Endothelial cell of umbilical vein (primary cell): ENCODE results near the gene MAPKAPK2. TPM values are rescaled to one million over a fixed set of nuclear protein-coding genes. Genes with fewer than 3 reads are reported as not detected.

Experiments used
- BruUV-seq: library from RNA; stranded (reverse); fragments of 400-500 nt; replicated peaks from 2 replicates; lab custom pipeline; 2021; lab: Mats Ljungman, UMichigan
- CTCF ChIA-PET: fragments of 300-600, 350-600 bp; sonication (Branson Sonifier 250); formaldehyde crosslinking; loops from one replicate; lab custom pipeline; 2021; ENCODE audit warnings: antibody characterized with exemption, inconsistent platforms; lab: Charles Lee
- POLR2A ChIA-PET: fragments of 300-600, 350-600 bp; sonication (Branson Sonifier 250); formaldehyde crosslinking; loops from one replicate; lab custom pipeline; 2021; ENCODE audit warnings: antibody characterized with exemption, inconsistent platforms; lab: Charles Lee
- DNase-seq: peaks from one replicate; pipeline ENCODE4 v3.0.0-alpha.2; 2011; ENCODE audit warnings: low read depth, low spot score
- FAIRE-seq: peaks from 2 replicates; lab custom pipeline; 2011; peaks lifted over from hg19 to GRCh38; lab: Jason Lieb, UNC
- H2AFZ ChIP-seq: 2 replicates; pipeline ENCODE4 v1.6.0; 2012; ENCODE audit warnings: low read depth, low read length, control low read depth, inconsistent platforms
- H3K27ac ChIP-seq: 2 replicates; pipeline ENCODE4 v1.5.1; 2011; ENCODE audit warnings: low read depth, mild to moderate bottlenecking, control low read depth, low read length, moderate library complexity; ENCODE audit not compliant: insufficient read depth
- H3K27me3 ChIP-seq, 2 experiments: 2 replicates each; pipeline versions ENCODE4 v1.6.0 to v1.6.1; 2011; ENCODE audit warnings: low read length in 2 of 2, mixed read lengths in 1 of 2; ENCODE audit not compliant: control insufficient read depth in 2 of 2, insufficient read depth in 2 of 2
- H3K36me3 ChIP-seq, 2 experiments: 2 replicates in 1 of 2; 3 replicates in 1 of 2; pipeline ENCODE4 v1.5.1; 2011; ENCODE audit warnings: low read length in 2 of 2, mild to moderate bottlenecking in 1 of 2, moderate library complexity in 1 of 2; ENCODE audit not compliant: control insufficient read depth in 2 of 2, insufficient read depth in 2 of 2; ENCODE audit errors: extremely low read depth in 1 of 2
- H3K4me1 ChIP-seq: 3 replicates; pipeline ENCODE4 v1.5.1; 2011; ENCODE audit warnings: mild to moderate bottlenecking, low read length; ENCODE audit not compliant: control insufficient read depth, insufficient read depth; ENCODE audit errors: extremely low read depth
- H3K4me2 ChIP-seq: 2 replicates; pipeline ENCODE4 v1.6.1; 2011; ENCODE audit warnings: low read length, control low read depth, mixed read lengths; ENCODE audit not compliant: insufficient read depth
- H3K4me3 ChIP-seq, 3 experiments: fragments of 200-600 bp in 1 of 3; sonication (generic), shearing (Covaris generic) in 1 of 3; replicated peaks in 1 of 3; 2 replicates each; pipeline ENCODE4 v1.5.1; 2011 to 2016; ENCODE audit warnings: control low read depth in 3 of 3, low read length in 3 of 3, mild to moderate bottlenecking in 2 of 3, inconsistent platforms in 1 of 3, low read depth in 1 of 3, moderate library complexity in 1 of 3; ENCODE audit not compliant: insufficient read depth in 1 of 3
- H3K79me2 ChIP-seq: 2 replicates; pipeline ENCODE4 v1.6.0; 2012; ENCODE audit warnings: low read length, inconsistent platforms; ENCODE audit not compliant: control insufficient read depth, insufficient read depth
- H3K9ac ChIP-seq: replicated peaks from 2 replicates; pipeline ENCODE3; 2011; ENCODE audit warnings: low read length, control low read depth; ENCODE audit not compliant: insufficient read depth; ENCODE audit errors: extremely low read depth
- H3K9me1 ChIP-seq: replicated peaks from 3 replicates; pipeline ENCODE4 v1.6.0; 2011; ENCODE audit warnings: mild to moderate bottlenecking, low read length; ENCODE audit not compliant: control insufficient read depth, insufficient read depth; ENCODE audit errors: extremely low read depth
- H3K9me3 ChIP-seq: replicated peaks from 2 replicates; pipeline ENCODE4 v1.5.1; 2012; ENCODE audit warnings: low read length, inconsistent platforms; ENCODE audit not compliant: control insufficient read depth, insufficient read depth
- H4K20me1 ChIP-seq: replicated peaks from 2 replicates; pipeline ENCODE3; 2011; ENCODE audit warnings: mild to moderate bottlenecking, low read length; ENCODE audit not compliant: control insufficient read depth, insufficient read depth; ENCODE audit errors: extremely low read depth
- EZH2 ChIP-seq: IDR thresholded peaks from 2 replicates; pipeline ENCODE4 v1.6.1; 2012; ENCODE audit warnings: borderline replicate concordance, low read depth, mild to moderate bottlenecking, moderate library complexity, low read length, inconsistent platforms; ENCODE audit not compliant: severe bottlenecking
- FOS ChIP-seq: IDR thresholded peaks from 2 replicates; pipeline ENCODE4 v1.6.1; 2011; ENCODE audit warnings: mild to moderate bottlenecking, low read length, moderate library complexity, borderline replicate concordance; ENCODE audit not compliant: insufficient read depth
- GATA2 ChIP-seq: IDR thresholded peaks from 2 replicates; pipeline ENCODE4 v1.7.0; 2011; ENCODE audit warnings: low read depth, mild to moderate bottlenecking, moderate library complexity, mixed read lengths, low read length; ENCODE audit not compliant: insufficient read length, insufficient read depth
- JUN ChIP-seq: IDR thresholded peaks from 2 replicates; pipeline ENCODE4 v1.6.1; 2011; ENCODE audit warnings: borderline replicate concordance, low read depth; ENCODE audit not compliant: insufficient read length, insufficient read depth
- MYC ChIP-seq: IDR thresholded peaks from one replicate; pipeline ENCODE4 v1.6.1; 2011; ENCODE audit warnings: mild to moderate bottlenecking, low read depth, low read length
- POLR2A ChIP-seq: IDR thresholded peaks from 2 replicates; pipeline ENCODE4 v1.6.1; 2012; ENCODE audit warnings: low read depth, mild to moderate bottlenecking, control low read depth, low read length
- POLR2AphosphoS5 ChIP-seq: IDR thresholded peaks from 2 replicates; pipeline ENCODE4 v1.6.1; 2012; ENCODE audit warnings: low read depth, mild to moderate bottlenecking, control low read depth, low read length, moderate library complexity; ENCODE audit not compliant: insufficient read depth
- dilution Hi-C: fragments of 300-500 bp; cut with MboI; formaldehyde crosslinking; loops from one replicate; pipeline ENCODE4 v1.15.0; 2019; ENCODE audit warnings: low sequenced_read_pairs; ENCODE audit not compliant: extremely low pct_ligation_motif_present
- intact Hi-C: fragments of 100-400 bp; cut with micrococcal nuclease; formaldehyde crosslinking; loops from one replicate; pipeline ENCODE4 v1.10.0; 2022
- polyA plus RNA-seq, 4 experiments: library from polyadenylated mRNA; depleted of rRNA in 3 of 4; stranded (reverse) in 3 of 4; unstranded in 1 of 4; fragments of >200 nt; gene quantifications; 2 replicates each; pipeline versions ENCODE4 v1.2.1 to v1.2.3, GENCODE V29; 2011 to 2012; ENCODE audit warnings: missing spikeins in 1 of 4
- total RNA-seq: library from RNA; stranded (reverse); gene quantifications from 2 replicates; pipeline ENCODE4 v1.2.3, GENCODE V29; 2021
- TF ChIP-seq, protein P1 (sequence below): IDR thresholded peaks from 2 replicates; pipeline ENCODE4 v1.6.1; 2011; ENCODE audit not compliant: insufficient read depth, insufficient read length
- TF ChIP-seq, protein P2 (sequence below), 2 donors: IDR thresholded peaks; 1 replicate in 1 of 2; 2 replicates in 1 of 2; pipeline ENCODE4 v1.5.1; 2011; ENCODE audit warnings: low read length in 2 of 2, mild to moderate bottlenecking in 2 of 2, moderate library complexity in 2 of 2, control low read depth in 1 of 2, inconsistent platforms in 1 of 2, low read depth in 1 of 2; ENCODE audit not compliant: insufficient read depth in 1 of 2; ENCODE audit errors: extremely low read depth in 1 of 2

MAPKAPK2 gene
- total and polyA plus RNA-seq, 2 donors (not counting 3 experiments of a cell fraction or from before 2014, with no cell fraction given) = 52.9 to 69.1 TPM

- Histone ChIP-seq H3K4me3 (no peak overlapping the region), H3K4me1 (no peaks in the 10 kb centered on the region), H3K27ac (no peak overlapping the region), H3K27me3 (peaks cover 36 to 37% of the 10 kb centered on the region in 2 experiments), H3K36me3 (no peaks in the 10 kb centered on the region), H3K9me1 (no peaks in the 10 kb centered on the region), H4K20me1 (no peaks in the 10 kb centered on the region), H3K9ac (no peak overlapping the region), H3K4me2 (no peak overlapping the region), H3K79me2 (no peaks in the 10 kb centered on the region), H2AFZ (no peak overlapping the region), H3K9me3 (no peaks in the 10 kb centered on the region)
- POLR2A ChIA-PET = interaction anchor here (1.0 kb wide), 1 partner anchor 17 kb away, joined by 3 read pairs; the partner anchor contains the start of gene MAPKAPK2
- CTCF ChIA-PET = interaction anchor here (0.7 to 15.0 kb wide), 7 partner anchors 9 to 245 kb away, joined by 3 to 663 read pairs (median 5); partner anchors contain the start of genes DYRK3 and EIF2D
- BruUV-seq = no TSS peak
- intact Hi-C loops (no loop called here), dilution Hi-C loops (no loop called here)
- no peak for TF ChIP-seq FOS
- TF ChIP-seq, protein P1, sequence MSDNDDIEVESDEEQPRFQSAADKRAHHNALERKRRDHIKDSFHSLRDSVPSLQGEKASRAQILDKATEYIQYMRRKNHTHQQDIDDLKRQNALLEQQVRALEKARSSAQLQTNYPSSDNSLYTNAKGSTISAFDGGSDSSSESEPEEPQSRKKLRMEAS = no peak
- TF ChIP-seq EZH2 = no peak
- TF ChIP-seq POLR2AphosphoS5 = no peak
- no peak for TF ChIP-seq POLR2A
- TF ChIP-seq JUN = no peak
- no peak for TF ChIP-seq MYC
- TF ChIP-seq GATA2 = no peak
- TF ChIP-seq, protein P2, sequence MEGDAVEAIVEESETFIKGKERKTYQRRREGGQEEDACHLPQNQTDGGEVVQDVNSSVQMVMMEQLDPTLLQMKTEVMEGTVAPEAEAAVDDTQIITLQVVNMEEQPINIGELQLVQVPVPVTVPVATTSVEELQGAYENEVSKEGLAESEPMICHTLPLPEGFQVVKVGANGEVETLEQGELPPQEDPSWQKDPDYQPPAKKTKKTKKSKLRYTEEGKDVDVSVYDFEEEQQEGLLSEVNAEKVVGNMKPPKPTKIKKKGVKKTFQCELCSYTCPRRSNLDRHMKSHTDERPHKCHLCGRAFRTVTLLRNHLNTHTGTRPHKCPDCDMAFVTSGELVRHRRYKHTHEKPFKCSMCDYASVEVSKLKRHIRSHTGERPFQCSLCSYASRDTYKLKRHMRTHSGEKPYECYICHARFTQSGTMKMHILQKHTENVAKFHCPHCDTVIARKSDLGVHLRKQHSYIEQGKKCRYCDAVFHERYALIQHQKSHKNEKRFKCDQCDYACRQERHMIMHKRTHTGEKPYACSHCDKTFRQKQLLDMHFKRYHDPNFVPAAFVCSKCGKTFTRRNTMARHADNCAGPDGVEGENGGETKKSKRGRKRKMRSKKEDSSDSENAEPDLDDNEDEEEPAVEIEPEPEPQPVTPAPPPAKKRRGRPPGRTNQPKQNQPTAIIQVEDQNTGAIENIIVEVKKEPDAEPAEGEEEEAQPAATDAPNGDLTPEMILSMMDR (IDR thresholded peaks at IDR 0.05; ENCODE audit: extremely low read depth in 1 of 2, insufficient read depth in 1 of 2, low read depth in 1 of 2, low read length in 2 of 2) = no peak
- FAIRE-seq (no peak), DNase-seq (no peak)
Measured at GRCh38 chr1:206666954-206667665, 17.6 kb upstream of the MAPKAPK2 start.
